ENCODE measurements around the gene MARVELD1. TPM values are rescaled to one million over a fixed set of nuclear protein-coding genes. Genes with fewer than 3 reads are reported as not detected.

MARVELD1 gene
- total and polyA plus RNA-seq, 2 of the 13 experiments (the other 11 are each of a cell fraction or from before 2014, with no cell fraction given), result not detected

DNA sequence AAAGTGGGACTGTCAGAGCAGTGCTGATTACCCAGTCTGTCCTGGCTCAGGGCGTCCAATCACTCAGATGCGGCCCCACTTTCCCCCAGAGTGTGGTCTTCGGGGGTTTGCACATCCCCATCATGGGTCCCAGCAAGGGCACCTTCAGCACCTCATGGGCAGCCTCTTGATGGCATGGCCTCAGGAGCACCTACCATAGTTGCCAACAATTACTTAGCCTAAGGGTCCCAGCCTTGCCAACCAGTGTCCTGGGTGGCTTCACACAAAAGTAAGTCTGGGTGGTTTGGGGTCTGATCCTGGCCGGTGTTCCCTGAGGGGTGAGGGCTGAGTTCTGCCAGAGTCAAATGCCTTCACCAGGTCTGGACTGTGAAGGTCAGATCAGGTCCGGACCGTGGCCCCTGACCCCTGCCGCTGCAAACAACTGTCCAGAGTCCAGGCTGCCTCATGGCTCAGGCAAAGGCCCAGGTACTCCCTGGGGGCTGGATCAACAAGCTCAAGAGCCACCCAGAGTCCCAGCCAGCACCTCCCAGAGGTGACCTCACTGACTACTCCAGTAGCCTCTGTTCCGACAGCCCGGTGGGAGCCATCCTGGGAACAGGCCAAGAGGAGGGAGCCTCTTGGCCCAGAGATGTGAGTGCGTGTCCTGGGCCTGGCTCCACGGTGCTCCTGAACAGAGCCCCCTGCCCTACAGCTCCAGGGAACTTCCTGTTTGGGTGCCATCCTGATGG, 6.2 kb upstream of the MARVELD1 start (continued):
- TF ChIP-seq ARID3A (IDR thresholded peaks at IDR 0.05; ENCODE audit: low read depth, low read length), result no peak
- peak; percentile 24; the same call in 1 of the 2 replicates for TF ChIP-seq ZNF460 (CRISPR knock-in tag; IDR thresholded peaks at IDR 0.05; ENCODE audit: borderline replicate concordance)
- TF ChIP-seq ZFY (CRISPR knock-in tag; IDR thresholded peaks at IDR 0.05), result peak; percentile 60; the same call in 1 of the 2 replicates
- no peak for TF ChIP-seq ZNF773 (CRISPR knock-in tag; IDR thresholded peaks at IDR 0.05; ENCODE audit: borderline replicate concordance)
- 0 out of 2 replicates have a peak, but pooled peaks have one; percentile 35 for TF ChIP-seq AHR (CRISPR knock-in tag; IDR thresholded peaks at IDR 0.05)
- 0 out of 2 replicates have a peak, but pooled peaks have one; percentile 20 for TF ChIP-seq KLF12 (CRISPR knock-in tag; IDR thresholded peaks at IDR 0.05; ENCODE audit: borderline replicate concordance)
- TF ChIP-seq ARNTL (CRISPR knock-in tag; IDR thresholded peaks at IDR 0.05), result peak; percentile 49; the same call in 1 of the 2 replicates
- TF ChIP-seq ZNF143 (CRISPR knock-in tag; IDR thresholded peaks at IDR 0.05), result no peak
- TF ChIP-seq, protein P1, sequence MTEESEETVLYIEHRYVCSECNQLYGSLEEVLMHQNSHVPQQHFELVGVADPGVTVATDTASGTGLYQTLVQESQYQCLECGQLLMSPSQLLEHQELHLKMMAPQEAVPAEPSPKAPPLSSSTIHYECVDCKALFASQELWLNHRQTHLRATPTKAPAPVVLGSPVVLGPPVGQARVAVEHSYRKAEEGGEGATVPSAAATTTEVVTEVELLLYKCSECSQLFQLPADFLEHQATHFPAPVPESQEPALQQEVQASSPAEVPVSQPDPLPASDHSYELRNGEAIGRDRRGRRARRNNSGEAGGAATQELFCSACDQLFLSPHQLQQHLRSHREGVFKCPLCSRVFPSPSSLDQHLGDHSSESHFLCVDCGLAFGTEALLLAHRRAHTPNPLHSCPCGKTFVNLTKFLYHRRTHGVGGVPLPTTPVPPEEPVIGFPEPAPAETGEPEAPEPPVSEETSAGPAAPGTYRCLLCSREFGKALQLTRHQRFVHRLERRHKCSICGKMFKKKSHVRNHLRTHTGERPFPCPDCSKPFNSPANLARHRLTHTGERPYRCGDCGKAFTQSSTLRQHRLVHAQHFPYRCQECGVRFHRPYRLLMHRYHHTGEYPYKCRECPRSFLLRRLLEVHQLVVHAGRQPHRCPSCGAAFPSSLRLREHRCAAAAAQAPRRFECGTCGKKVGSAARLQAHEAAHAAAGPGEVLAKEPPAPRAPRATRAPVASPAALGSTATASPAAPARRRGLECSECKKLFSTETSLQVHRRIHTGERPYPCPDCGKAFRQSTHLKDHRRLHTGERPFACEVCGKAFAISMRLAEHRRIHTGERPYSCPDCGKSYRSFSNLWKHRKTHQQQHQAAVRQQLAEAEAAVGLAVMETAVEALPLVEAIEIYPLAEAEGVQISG (CRISPR knock-in tag; IDR thresholded peaks at IDR 0.05), result peak; percentile 78
- no peak for TF ChIP-seq ZNF782 (CRISPR knock-in tag; IDR thresholded peaks at IDR 0.05; ENCODE audit: borderline replicate concordance)
- peak; percentile 72 for TF ChIP-seq CBX1 (IDR thresholded peaks at IDR 0.05; ENCODE audit: low read depth)
- peak; percentile 83; the same call in 1 of the 2 replicates for TF ChIP-seq ZNF292 (CRISPR knock-in tag; IDR thresholded peaks at IDR 0.05; ENCODE audit: borderline replicate concordance, low read depth)
- TF ChIP-seq, protein P2, sequence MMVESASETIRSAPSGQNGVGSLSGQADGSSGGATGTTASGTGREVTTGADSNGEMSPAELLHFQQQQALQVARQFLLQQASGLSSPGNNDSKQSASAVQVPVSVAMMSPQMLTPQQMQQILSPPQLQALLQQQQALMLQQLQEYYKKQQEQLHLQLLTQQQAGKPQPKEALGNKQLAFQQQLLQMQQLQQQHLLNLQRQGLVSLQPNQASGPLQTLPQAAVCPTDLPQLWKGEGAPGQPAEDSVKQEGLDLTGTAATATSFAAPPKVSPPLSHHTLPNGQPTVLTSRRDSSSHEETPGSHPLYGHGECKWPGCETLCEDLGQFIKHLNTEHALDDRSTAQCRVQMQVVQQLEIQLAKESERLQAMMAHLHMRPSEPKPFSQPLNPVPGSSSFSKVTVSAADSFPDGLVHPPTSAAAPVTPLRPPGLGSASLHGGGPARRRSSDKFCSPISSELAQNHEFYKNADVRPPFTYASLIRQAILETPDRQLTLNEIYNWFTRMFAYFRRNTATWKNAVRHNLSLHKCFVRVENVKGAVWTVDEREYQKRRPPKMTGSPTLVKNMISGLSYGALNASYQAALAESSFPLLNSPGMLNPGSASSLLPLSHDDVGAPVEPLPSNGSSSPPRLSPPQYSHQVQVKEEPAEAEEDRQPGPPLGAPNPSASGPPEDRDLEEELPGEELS (CRISPR knock-in tag; IDR thresholded peaks at IDR 0.05), result peak; percentile 65; the same call in 1 of the 2 replicates
- TF ChIP-seq ZBTB26 (CRISPR knock-in tag; IDR thresholded peaks at IDR 0.05; ENCODE audit: borderline replicate concordance), result 0 out of 2 replicates have a peak, but pooled peaks have one; percentile 59
- TF ChIP-seq ZNF879 (CRISPR knock-in tag; IDR thresholded peaks at IDR 0.05), result no peak
- TF ChIP-seq FOXO1 (CRISPR knock-in tag; IDR thresholded peaks at IDR 0.05), result peak; percentile 84
- 0 out of 2 replicates have a peak, but pooled peaks have one; percentile 44 for TF ChIP-seq ZNF451 (CRISPR knock-in tag; IDR thresholded peaks at IDR 0.05)
- 0 out of 2 replicates have a peak, but pooled peaks have one; percentile 60 for TF ChIP-seq STAT6 (CRISPR knock-in tag; IDR thresholded peaks at IDR 0.05; ENCODE audit: borderline replicate concordance)

Measured in HepG2 (cell line).